Posterior vena cava (tissue), 2 donors: ENCODE measurements around the gene PDXDC1. TPM values are rescaled to one million over a fixed set of nuclear protein-coding genes. Genes with fewer than 3 reads are reported as not detected.
"Not testable (repeated sequence)": the region's sequence is repeated elsewhere in the genome, so short reads cannot be mapped to it uniquely, and the experiment has no call there.

Experiments
- DNase-seq: peaks from one replicate; pipeline ENCODE4 v3.0.0-alpha.2; 2020; ENCODE audit warnings: low spot score
- intact Hi-C, 2 donors: fragments of 100-400 bp; cut with DNase I; formaldehyde crosslinking; loops; one replicate each; pipeline versions ENCODE4 v1.14.1 to v1.14.2; 2022 to 2023
- total RNA-seq, 2 donors: library from RNA; stranded (reverse); fragmentation: NEBNext Ultra II Directional; extraction: Animal tissue kit (Norgen Biotek cat#: 25700); gene quantifications; one replicate each; pipeline ENCODE4 v1.2.1, GENCODE V29; 2021
- donor health status: DM: yes; HTN: yes; CAD: no.
- donor health status: DM: yes; HTN: yes; CAD: no.

PDXDC1 gene
- total RNA-seq, 2 donors from 2014 or later = 63.9 to 72.9 TPM

DNA sequence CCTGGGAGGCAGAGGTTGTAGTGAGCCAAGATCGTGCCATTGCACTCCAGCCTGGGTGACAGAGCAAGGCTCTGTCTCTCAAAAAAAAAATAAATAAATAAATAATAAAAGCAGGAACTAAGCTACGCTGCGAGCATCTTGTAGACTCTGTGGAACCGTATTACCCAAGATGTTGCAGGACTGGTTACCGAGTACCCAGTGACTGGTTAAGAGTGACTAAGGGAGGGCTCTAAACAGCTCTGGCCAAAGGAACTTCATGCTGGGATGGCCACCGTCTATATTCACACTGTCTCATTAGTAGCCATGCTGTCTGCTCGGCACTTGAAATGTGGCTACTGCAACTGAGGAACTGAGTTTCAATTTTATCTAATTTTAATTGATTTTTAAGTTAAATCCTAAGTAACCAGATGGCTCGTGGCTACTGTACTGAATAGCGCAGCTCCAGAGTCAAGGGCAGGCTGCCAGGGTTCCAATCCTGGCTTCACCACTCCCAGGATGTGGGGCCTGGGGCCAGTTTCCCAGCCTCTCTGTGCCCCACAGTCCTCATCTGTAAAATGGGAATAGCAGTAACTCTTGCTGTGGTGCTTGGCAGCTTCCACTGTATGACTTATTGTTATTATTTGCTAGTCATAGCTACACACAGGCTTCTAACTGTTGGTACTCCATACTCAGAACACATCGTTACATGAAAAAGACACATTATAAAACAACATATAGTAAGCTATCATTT lies 78.1 kb downstream of the PDXDC1 start:
- DNase-seq = no peak
- intact Hi-C loops = no loop called here

DNA sequence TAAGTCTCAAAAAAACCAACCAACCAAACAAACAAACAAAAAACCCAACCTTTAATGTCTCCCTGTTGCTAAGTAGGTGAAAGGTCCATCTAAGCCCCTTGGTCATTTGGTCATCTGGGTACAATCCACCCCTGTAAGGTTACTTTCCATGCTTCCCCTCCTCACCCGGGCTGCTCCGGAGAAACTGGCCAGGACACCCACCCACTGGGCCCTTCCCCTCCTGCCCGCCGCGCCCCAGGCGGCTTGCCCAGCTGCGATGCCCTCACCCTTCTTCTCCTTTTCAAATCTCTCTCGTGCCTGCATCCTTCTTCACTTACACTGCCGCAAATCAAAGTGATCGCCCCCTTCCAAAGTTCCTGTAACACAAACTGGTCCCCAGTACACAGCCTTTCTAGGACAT lies 79.1 kb downstream of the PDXDC1 start:
- DNase-seq = no peak
- intact Hi-C loops = no loop called here

DNA sequence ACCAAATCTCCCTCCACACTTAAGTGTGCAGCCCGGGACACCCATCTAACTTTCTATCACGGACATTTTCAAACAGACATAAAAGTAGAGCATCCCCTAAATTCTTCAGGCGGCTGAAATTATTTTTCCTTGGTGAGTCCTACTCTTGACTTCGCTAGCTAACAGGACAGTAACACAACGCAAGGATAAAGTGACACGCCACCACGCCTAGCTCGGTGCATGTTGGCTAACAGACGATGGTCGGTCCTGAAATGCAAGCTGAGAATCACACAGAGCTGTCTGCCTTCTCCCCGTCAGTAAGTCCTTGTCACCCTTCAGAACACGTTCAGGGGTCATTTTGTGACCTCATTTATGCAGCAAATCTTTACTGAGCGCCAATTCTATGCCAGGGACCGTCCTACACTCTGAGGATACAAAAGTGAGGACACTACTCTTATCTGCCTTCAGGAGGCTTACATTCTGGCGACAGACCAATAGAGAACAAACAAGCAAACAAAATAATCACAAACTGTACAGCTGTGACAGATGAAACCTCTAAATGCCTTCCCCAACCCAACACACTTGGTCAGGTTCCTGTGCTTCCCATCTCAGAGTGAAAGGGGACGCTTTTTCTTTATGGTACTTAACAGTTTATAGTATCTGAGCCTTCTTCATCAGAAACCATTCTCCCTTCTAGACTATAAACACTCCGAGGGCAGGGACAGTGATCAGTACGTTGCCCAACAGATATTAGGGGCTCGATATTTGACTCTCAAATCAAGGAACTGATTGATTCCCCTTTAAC lies 79.7 kb downstream of the PDXDC1 start:
- no peak for DNase-seq
- intact Hi-C loops = no loop called here

DNA sequence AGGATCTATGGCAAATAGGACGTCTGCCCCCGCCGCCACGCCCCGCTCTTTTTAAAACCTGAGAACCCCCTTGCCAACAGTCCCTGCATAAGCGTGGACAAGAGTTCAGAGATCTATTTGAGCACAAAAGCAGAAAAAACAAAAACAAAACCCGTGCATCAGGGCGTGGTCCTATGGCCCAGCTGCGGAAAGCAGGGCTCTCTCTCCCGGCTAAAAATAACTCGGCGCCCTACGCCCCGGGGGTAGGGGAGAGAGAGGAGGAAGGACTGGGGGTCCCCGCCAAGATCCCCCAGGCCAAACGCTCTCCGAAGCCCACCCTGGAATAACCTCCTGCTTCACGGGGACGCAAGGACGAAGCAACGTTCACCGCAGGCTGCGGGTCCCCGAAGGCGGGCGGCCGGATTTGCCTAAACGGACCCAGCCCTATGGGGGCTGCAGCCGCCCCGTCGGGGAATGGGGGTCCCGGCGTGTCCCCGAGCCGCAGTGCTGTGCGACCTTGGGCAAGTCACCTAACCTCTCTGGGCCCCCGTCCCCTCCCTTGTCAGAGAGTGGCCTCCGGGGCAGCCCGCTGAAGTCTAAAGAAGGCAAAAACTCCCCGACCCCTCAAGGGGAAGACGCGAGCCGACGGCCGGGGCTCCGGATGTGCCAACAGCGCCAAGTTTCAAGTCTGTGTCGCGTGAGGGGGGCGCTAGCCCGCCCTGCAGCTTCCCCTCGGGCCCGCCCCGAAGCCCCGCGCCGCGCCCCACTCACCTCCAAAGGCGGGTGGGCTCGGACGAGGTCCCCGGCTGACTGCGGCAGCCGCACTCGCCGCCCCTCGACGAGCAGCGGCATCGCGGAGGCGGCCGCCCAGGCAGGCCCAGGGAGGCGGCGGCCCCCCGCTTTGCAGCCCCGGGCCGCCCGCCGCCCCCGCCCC lies 80.6 kb downstream of the PDXDC1 start:
- intact Hi-C loops = no loop called here

DNA sequence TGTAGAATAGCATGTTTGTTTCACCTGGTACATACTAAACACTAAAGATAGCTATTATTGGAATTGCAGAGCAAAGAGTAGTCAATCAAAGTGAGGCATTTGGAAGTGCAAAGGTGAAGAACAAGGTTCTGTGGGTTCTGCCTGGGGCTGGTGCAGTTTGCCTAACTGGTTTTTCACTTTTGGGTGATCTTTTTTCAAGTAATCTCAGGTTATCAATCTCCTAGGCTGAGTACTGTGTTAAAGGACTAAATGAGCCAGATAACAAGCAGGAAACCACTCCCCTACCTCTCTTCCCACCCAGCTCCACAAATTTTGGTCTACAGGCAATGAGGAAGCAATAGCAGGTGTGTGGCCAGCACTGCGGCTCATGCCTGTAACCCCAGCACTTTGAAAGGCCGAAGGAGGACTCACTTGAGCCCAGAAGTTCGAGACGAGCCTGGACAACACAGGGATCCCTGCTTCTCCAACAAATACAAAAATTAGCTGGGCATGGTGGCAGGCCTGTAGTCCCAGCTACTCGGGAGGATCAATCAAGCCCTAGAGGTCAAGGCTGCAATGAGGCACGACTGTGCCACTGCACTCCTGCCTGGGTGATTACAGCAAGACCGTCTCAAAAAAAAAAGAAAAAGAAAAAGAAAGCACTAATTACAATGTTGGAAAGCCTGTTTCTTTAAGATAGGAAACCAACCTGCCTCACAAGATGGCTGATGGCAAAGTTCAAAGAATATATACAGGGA lies 83.0 kb downstream of the PDXDC1 start:
- intact Hi-C loops = no loop called here

More for the DNA sequence above, 80.6 kb downstream of the PDXDC1 start:
- peak; percentile 82 for DNase-seq

DNA sequence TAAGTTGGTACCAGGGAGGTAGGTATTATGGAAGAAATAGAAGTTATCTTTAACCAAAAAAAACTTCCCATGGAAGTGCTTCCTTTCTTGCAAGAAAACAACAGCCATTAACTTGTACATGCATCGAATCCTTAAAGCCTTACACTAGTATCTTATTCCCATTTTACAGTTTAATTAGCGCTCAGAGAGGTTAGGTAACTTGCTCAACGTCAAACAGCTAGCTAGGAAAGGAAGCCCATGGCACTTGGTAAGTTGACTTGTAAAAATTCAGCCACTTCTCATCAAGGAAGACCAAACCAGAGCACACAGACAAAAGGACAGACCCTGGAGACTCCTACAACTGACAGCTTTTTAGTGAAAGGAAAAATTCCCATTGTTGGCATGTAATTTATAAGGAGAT lies 84.5 kb downstream of the PDXDC1 start:
- no peak for DNase-seq
- intact Hi-C loops = no loop called here

More for the DNA sequence above, 83.0 kb downstream of the PDXDC1 start:
- DNase-seq = no peak

DNA sequence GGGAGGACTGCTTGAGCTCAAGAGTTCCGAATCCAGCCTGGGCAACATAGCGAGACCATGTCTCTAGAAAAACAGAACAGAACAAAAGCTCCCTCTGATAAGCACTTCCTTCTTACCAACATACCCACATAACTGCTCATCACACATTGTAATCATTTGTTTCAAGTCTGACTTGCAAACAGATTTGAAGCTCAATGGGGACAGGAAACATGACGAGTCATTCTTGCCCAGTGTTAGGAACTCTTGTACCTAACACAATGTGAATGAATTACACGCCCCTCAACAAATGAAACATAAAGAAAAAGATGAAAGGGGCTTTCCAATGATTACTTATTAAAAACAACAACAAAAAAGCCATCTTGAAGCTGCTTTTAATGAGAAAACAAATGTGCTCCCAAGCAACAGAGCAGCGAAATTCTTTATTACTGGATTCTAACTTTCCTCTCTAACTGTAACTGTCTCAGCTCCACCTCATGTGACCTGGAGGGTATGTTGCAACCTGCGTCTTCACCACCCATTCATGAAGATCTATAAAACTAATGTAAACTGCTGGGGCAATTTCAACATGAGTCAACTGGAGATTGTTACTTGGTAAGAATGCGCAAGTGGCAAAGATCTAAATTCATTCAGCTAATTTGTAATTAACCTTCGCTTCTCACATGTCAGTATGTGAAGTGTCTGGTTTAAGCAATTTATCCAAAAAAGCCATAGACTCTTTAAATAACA lies 87.4 kb downstream of the PDXDC1 start:
- intact Hi-C loops = not testable (repeated sequence)

DNA sequence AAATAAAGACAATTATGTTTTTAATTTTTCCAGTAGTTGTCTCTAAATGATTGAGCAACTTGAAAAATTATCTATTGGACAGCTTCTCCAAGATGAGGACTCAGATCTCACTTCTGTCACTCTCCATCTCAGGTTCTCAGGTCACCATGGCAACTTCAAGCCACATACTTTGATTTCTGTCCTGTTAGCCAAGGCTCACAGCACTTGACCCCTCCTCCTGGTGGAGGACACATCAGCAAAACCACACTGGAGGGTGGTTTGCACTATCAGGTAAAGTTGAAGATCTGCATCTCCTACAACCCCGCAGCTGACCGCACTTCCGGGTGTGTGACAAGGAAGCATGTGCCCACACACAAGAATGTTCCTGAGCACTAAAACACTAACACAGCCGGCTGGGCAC lies 91.1 kb downstream of the PDXDC1 start:
- DNase-seq, intact Hi-C loops: not testable (repeated sequence)

More for the DNA sequence above, 87.4 kb downstream of the PDXDC1 start:
- DNase-seq = not testable (repeated sequence)

DNA sequence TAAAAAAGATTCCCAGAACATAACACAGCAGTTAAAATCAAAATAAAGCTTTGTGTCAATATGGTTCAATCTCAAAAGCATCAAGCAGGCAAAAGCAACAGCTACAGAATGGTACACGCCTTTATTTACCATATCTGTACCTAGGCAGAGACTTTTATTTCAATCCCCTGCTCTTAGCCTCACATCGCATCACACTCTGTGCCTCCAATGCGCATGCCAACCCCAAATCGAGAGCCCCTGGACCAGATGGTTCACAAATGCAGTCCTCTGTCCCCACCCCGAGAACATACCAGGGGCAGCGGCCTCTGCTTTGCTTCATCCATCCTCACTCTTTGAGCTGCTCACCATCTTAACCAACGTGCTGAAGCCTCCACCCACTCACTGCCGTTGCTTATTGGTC lies 91.9 kb downstream of the PDXDC1 start:
- DNase-seq, intact Hi-C loops: not testable (repeated sequence)

DNA sequence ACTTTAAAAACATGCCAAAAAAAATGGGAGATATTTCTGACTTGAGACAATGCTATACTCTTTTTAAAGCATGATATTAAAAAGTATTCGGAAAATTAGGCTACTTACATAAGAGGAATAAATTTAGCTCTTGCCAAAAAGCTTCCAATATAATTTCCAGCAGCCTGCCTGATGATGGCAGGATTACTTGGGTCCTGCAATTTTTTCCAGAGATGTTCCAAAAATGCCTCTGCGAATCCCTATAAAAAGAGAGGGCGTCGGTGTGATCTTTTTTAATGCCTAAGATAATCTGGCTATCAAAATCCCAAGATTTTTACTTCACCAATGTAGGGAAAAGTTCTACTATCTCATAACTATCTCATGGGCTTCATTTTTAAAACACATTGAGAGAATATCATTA lies 96.2 kb downstream of the PDXDC1 start:
- DNase-seq, intact Hi-C loops: not testable (repeated sequence)

DNA sequence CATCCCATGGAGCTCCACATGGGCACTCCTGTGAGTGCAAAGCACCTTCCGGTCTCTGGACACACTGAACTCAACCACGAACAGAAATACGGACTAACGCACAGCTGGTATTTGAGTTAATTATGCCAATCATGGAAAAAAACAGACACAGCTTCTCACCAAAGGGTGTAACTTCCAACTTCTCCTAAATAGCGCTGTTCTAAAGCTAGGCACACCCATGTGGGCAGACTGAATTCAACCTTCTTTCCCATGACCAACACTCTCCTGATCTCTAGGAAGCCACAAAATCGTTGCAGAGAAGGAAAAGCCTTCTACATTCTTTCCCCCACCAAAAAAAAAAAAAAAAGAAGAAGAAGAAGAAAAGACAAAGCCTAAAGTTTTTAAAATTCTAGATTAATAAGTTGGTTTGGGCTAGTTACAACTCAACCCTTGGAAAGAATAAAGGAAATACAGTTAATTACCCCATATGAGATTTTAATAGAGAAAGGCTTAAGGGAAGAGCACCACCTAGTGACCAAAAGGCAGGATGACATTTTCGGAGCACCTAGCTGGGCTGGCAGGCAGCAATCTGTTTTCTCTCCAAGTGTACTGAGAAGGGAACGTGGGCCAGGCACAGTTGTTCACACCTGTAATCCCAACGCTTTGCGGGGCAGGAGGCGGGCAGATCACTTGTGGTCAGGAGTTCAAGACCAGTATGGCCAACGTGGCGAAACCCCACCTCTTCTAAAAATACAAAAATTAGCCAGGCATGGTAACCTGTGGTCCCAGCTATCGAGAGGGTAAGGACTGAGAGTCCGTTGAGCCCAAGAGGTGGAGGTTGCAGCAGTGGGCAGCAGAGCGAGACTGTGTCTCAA lies 97.3 kb downstream of the PDXDC1 start:
- intact Hi-C loops, DNase-seq: not testable (repeated sequence)

DNA sequence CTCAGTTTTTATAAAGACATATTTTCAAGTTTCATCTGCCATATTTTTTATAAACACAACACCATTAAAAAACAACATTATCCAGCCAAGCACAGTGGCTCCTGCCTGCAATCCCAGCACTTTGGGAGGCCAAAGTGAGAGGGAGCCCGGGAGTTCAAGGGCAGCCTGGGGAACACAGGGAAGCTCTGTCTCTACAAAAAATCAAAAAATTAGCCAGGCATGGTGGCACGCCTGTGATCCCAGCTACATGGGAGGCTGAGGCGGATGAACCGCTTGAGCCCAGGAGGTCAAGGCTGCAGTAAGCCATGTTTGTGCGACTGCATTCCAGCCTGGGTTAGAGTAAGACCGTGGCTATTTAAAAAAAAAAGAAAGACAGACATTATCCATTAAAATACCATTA lies 98.3 kb downstream of the PDXDC1 start:
- no peak for DNase-seq
- intact Hi-C loops = no loop called here

DNA sequence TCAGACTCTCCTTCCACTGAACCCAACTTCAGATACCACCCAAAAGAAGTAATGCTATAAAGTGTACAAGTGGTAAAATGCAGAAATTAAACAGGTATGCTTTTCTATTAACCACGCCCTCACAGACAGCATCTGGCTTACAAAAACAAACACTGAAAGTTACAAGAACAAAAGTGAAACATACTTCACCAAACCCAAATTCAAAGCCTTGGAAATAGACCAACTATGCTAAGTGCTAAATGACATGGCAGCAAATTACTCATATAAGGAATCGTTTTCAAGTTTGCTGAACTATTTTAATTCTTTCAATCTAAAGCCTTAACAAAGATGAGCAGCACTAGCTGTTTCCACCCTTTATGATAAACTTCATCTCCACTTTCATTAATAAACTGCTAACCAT lies 101.3 kb downstream of the PDXDC1 start:
- intact Hi-C loops, DNase-seq: not testable (repeated sequence)

DNA sequence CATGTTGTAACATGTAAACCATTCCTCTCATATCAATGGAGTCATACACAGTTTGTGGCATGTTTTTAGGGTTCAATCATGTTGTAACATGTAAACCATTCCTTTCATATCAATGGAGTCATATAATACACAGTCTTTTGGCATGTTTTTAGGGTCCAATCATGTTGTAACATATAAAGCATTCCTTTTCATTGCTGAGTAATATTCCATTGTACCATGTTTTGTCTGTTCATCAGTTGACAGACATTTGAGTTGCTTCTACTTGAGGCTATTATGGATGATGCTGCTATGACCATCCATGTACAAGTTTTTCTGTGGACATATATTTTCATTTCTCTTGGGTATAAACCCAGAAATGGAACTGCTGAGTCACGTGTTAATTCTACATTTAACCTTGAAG lies 106.1 kb downstream of the PDXDC1 start:
- intact Hi-C loops, DNase-seq: not testable (repeated sequence)

DNA sequence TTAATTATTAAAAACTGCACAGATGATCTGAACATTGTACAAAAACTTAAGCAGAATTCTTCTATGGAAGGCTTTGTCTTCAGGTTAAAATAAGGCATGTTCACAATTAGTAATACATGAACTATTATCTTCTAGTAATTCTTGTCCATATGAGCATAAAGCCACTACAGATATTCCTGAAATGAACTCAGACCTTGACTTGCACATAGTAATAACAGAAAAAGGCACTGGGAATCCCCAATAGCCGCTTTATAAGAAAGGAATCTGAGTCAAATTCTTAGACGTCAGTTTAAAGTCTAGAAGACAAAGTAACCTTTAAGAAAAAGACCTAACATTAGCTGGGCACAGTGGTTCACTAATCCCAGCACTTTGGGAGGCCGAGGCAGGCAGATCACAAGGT lies 108.0 kb downstream of the PDXDC1 start:
- intact Hi-C loops, DNase-seq: not testable (repeated sequence)

DNA sequence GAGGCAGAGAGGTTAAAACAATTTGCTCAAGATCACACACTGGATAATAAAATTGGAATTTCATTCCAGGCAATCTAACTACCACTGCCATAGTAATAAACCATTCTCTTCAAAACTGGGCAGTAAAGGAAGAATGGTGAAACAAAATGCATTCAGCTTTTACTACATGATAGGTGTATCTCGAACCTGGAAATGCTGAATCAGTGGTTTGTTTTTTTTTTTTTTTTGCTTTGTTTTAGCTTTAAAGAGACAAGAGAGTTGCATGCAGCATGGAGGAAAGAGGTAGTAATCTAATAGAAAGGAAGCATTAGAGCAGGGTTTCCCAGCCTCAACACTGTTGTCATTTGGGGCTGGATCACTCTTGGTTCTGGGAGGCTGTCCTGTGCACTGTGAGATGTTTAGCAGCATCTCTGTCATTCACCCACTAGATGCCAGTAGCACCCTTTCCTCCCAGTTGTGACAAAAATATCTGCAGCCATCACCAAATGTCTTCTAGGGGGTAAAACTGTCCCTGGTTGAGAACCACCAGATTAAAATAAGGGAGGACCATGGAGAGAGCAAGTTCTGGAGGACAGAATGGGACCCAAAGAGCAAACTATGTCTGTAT lies 115.9 kb downstream of the PDXDC1 start:
- intact Hi-C loops, DNase-seq: not testable (repeated sequence)

DNA sequence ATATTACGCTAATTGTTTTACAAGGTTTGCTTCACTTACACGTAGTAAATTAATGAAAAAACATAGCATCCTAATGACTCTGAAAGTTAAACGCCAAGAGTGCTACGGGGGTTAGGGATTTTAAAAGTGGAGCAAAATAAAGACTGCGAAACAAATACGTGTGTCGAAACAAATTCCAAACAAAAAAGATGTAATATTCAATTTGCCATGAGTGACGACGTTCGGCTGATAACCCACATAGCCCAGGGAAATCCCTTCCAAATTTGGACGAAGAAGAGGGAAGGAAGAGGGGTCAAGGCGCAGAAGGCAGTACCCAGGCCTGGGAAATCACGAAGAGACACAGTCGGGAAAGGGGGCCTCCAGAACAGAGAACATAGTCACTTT lies 118.7 kb downstream of the PDXDC1 start:
- intact Hi-C loops, DNase-seq: not testable (repeated sequence)
